Vagina (tissue), 2 donors: ENCODE results near the gene CTBP2. TPM values are rescaled to one million over a fixed set of nuclear protein-coding genes. Genes with fewer than 3 reads are reported as not detected.

Experiments
- DNase-seq, 2 donors: peaks; one replicate each; pipeline ENCODE4 v3.0.0-alpha.2; 2017; ENCODE audit errors: extremely low spot score in 2 of 2
- H3K27ac ChIP-seq: fragments of 200-600 bp; sonication (generic); one replicate; pipeline ENCODE4 v1.5.1; 2019
- H3K27me3 ChIP-seq: fragments of 200-600 bp; sonication (generic); one replicate; pipeline ENCODE4 v1.5.1; 2019
- H3K36me3 ChIP-seq, 2 donors: fragments of 200-600 bp; sonication (generic); one replicate each; pipeline ENCODE4 v1.5.1; 2017 to 2019
- H3K4me1 ChIP-seq: fragments of 200-600 bp; sonication (generic); one replicate; pipeline ENCODE4 v1.5.1; 2019
- H3K4me3 ChIP-seq, 2 donors: fragments of 200-600 bp; sonication (generic); 1 replicate in 1 of 2; 2 replicates in 1 of 2; pipeline ENCODE4 v1.5.1; 2016 to 2019
- H3K9me3 ChIP-seq: fragments of 200-600 bp; sonication (generic); one replicate; pipeline ENCODE4 v1.5.1; 2019
- POLR2A ChIP-seq, 2 donors: fragments of 450-650 bp; IDR thresholded peaks; one replicate each; pipeline ENCODE4 v1.6.1; 2017; ENCODE audit warnings: antibody characterized with exemption in 2 of 2, mild to moderate bottlenecking in 2 of 2, moderate library complexity in 2 of 2
- POLR2AphosphoS5 ChIP-seq, 2 donors: sonication (generic); formaldehyde crosslinking; IDR thresholded peaks; one replicate each; pipeline ENCODE4 v1.9.0; 2017; ENCODE audit warnings: antibody characterized with exemption in 2 of 2, mild to moderate bottlenecking in 2 of 2, low read depth in 1 of 2; ENCODE audit not compliant: insufficient read depth in 1 of 2
- intact Hi-C: fragments of 100-400 bp; cut with DNase I; formaldehyde crosslinking; loops from one replicate; pipeline ENCODE4 v1.15.1; 2023
- total RNA-seq: library from RNA; depleted of rRNA; stranded (reverse); fragments of >200 nt; gene quantifications from one replicate; pipeline ENCODE4 v1.2.3, GENCODE V29; 2016
- TF ChIP-seq, protein P1 (sequence below), 3 experiments: fragments of 450-650 bp in 2 of 3; fragments of 200-600 bp in 1 of 3; sonication (generic) in 1 of 3; IDR thresholded peaks; one replicate each; pipeline ENCODE4 v1.5.1; 2017 to 2019; ENCODE audit warnings: antibody characterized with exemption in 3 of 3, mild to moderate bottlenecking in 2 of 3, moderate library complexity in 2 of 3

CTBP2 gene
- total RNA-seq, 1 donor from 2014 or later: 74.4 TPM

- no peak overlapping the region for H3K4me3 ChIP-seq
- intact Hi-C loops: no loop called here
- no peak for DNase-seq
- no peak overlapping the region for H3K27ac ChIP-seq
- TF ChIP-seq, protein P1, sequence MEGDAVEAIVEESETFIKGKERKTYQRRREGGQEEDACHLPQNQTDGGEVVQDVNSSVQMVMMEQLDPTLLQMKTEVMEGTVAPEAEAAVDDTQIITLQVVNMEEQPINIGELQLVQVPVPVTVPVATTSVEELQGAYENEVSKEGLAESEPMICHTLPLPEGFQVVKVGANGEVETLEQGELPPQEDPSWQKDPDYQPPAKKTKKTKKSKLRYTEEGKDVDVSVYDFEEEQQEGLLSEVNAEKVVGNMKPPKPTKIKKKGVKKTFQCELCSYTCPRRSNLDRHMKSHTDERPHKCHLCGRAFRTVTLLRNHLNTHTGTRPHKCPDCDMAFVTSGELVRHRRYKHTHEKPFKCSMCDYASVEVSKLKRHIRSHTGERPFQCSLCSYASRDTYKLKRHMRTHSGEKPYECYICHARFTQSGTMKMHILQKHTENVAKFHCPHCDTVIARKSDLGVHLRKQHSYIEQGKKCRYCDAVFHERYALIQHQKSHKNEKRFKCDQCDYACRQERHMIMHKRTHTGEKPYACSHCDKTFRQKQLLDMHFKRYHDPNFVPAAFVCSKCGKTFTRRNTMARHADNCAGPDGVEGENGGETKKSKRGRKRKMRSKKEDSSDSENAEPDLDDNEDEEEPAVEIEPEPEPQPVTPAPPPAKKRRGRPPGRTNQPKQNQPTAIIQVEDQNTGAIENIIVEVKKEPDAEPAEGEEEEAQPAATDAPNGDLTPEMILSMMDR (IDR thresholded peaks at IDR 0.05): no peak
- TF ChIP-seq POLR2AphosphoS5 (IDR thresholded peaks at IDR 0.05; ENCODE audit: insufficient read depth in 1 of 2, low read depth in 1 of 2): no peak
- no peak for TF ChIP-seq POLR2A (IDR thresholded peaks at IDR 0.05)
- no peaks in the 10 kb centered on the region for H3K36me3 ChIP-seq
- peaks cover 46% of the 10 kb centered on the region for H3K4me1 ChIP-seq
- H3K27me3 ChIP-seq: no peaks in the 10 kb centered on the region
- no peaks in the 10 kb centered on the region for H3K9me3 ChIP-seq
Observed at GRCh38 chr10:125037145-125037877, 123.1 kb downstream of the CTBP2 start.

- no peaks in the 10 kb centered on the region for H3K27me3 ChIP-seq
- intact Hi-C loops: no loop called here
- peak overlapping the region; percentile 56 for H3K27ac ChIP-seq
- TF ChIP-seq POLR2A (IDR thresholded peaks at IDR 0.05) (no peak), POLR2AphosphoS5 (IDR thresholded peaks at IDR 0.05; ENCODE audit: insufficient read depth in 1 of 2, low read depth in 1 of 2) (no peak)
- TF ChIP-seq, protein P1 (IDR thresholded peaks at IDR 0.05): no peak
- no peak for DNase-seq
- H3K4me1 ChIP-seq: peaks cover 49% of the 10 kb centered on the region
- H3K4me3 ChIP-seq: peak overlapping the region in 1 of 2 donors; percentile 11
- H3K36me3 ChIP-seq: no peaks in the 10 kb centered on the region
- H3K9me3 ChIP-seq: no peaks in the 10 kb centered on the region
Observed at GRCh38 chr10:125035588-125036295, 124.6 kb downstream of the CTBP2 start.

- H3K27me3 ChIP-seq: no peaks in the 10 kb centered on the region
- no peaks in the 10 kb centered on the region for H3K9me3 ChIP-seq
- no peak for TF ChIP-seq POLR2A (IDR thresholded peaks at IDR 0.05)
- TF ChIP-seq, protein P1 (IDR thresholded peaks at IDR 0.05): no peak
- peak in 1 of 2 donors; percentile 38 for TF ChIP-seq POLR2AphosphoS5 (IDR thresholded peaks at IDR 0.05; ENCODE audit: insufficient read depth in 1 of 2, low read depth in 1 of 2)
- H3K27ac ChIP-seq: peak overlapping the region; percentile 56
- H3K4me1 ChIP-seq: peaks cover 55% of the 10 kb centered on the region
- intact Hi-C loops: no loop called here
- no peak for DNase-seq
- H3K4me3 ChIP-seq: peak overlapping the region in 1 of 2 donors; percentile 11
- H3K36me3 ChIP-seq: no peaks in the 10 kb centered on the region
Observed at GRCh38 chr10:125035136-125035535, 125.2 kb downstream of the CTBP2 start.

- intact Hi-C loops: no loop called here
- H3K9me3 ChIP-seq: no peaks in the 10 kb centered on the region
- DNase-seq: no peak
- H3K36me3 ChIP-seq: no peaks in the 10 kb centered on the region
- no peak overlapping the region for H3K4me3 ChIP-seq
- peak overlapping the region; percentile 25 for H3K27ac ChIP-seq
- H3K4me1 ChIP-seq: peaks cover 56% of the 10 kb centered on the region
- TF ChIP-seq POLR2AphosphoS5 (IDR thresholded peaks at IDR 0.05; ENCODE audit: insufficient read depth in 1 of 2, low read depth in 1 of 2): no peak
- H3K27me3 ChIP-seq: no peaks in the 10 kb centered on the region
Observed at GRCh38 chr10:125034675-125035074, 125.7 kb downstream of the CTBP2 start.

- H3K4me1 ChIP-seq: peaks cover 54% of the 10 kb centered on the region
- no peaks in the 10 kb centered on the region for H3K36me3 ChIP-seq
- H3K9me3 ChIP-seq: no peaks in the 10 kb centered on the region
- DNase-seq: no peak
- no peak for TF ChIP-seq POLR2A (IDR thresholded peaks at IDR 0.05)
- peak overlapping the region; percentile 6 for H3K27ac ChIP-seq
- H3K4me3 ChIP-seq: no peak overlapping the region
- intact Hi-C loops: no loop called here
- H3K27me3 ChIP-seq: no peaks in the 10 kb centered on the region
Observed at GRCh38 chr10:125033146-125033924, 127.0 kb downstream of the CTBP2 start.
